ENCODE measurements around the gene RSF1. TPM values are rescaled to one million over a fixed set of nuclear protein-coding genes. Genes with fewer than 3 reads are reported as not detected.

RSF1 gene
- total RNA-seq (10 to 100 TPM in 1 of 2 donors, 1 to 10 TPM in 1; 9.1 to 17.7 TPM), polyA plus RNA-seq (10 to 100 TPM in 1 of 2 donors, 1 to 10 TPM in 1; 5.2 to 33.1 TPM)

DNA sequence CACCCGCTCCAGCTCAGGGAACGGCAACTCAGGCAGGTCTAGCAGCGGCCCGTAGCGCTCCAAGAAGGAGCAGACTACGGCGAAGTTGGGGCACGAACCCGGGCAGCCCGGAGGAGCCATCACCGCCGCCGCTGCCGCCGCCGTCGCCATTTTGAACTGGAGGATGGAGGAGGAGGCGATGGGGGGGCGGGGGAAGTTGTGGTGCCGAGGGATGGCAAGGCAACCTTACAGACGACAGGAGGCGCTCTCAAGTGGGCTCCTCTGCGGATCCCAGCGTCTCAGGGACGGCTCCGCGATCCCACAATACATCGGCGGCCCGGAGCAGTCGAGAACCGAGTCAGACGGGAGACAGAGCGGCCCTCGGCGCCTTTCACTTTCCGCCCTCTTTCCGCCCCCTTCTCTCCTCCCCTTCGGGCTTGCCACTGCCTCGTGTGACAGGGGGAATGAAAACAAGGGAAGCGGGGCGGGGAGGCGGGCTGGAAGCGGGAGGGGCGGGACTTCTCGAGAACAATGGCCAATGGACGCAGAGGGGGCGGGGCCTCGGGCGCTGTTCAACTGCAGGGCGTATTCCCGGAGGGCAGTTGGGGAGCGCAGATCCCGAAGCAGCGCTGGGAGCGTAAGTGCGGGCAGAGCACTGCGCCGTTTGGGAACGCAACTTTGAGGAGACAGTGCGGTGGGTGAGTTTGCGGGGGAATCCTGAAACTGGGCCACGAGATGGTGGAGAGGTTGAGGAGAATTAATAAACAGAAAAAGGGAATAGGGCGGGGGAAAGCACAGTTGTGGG lies at the start of gene RSF1, which contains the start of gene AAMDC:
Gene RSF1 (minus strand): TSS at position 158 of the 784 bp plus-strand sequence. CDS start 8 bp downstream, at position 150.
Gene AAMDC (plus strand): TSS at position 580 of the 784 bp plus-strand sequence. CDS start 21,353 bp downstream, outside the sequence.
- DNase-seq (ENCODE audit: low spot score) = peak; percentile 99
- TF ChIP-seq ZBTB33 (IDR thresholded peaks at IDR 0.05) = peak; percentile 71
- TF ChIP-seq JUND (IDR thresholded peaks at IDR 0.05) = peak; percentile 59 to 85
- TF ChIP-seq SP1 (IDR thresholded peaks at IDR 0.05) = peak; percentile 85
- TF ChIP-seq RAD21 (IDR thresholded peaks at IDR 0.05) = peak; percentile 66 to 68
- TF ChIP-seq RXRA (IDR thresholded peaks at IDR 0.05) = peak; percentile 56 to 74
- TF ChIP-seq FOXA1 (IDR thresholded peaks at IDR 0.05) = no peak
- TF ChIP-seq, protein P1, sequence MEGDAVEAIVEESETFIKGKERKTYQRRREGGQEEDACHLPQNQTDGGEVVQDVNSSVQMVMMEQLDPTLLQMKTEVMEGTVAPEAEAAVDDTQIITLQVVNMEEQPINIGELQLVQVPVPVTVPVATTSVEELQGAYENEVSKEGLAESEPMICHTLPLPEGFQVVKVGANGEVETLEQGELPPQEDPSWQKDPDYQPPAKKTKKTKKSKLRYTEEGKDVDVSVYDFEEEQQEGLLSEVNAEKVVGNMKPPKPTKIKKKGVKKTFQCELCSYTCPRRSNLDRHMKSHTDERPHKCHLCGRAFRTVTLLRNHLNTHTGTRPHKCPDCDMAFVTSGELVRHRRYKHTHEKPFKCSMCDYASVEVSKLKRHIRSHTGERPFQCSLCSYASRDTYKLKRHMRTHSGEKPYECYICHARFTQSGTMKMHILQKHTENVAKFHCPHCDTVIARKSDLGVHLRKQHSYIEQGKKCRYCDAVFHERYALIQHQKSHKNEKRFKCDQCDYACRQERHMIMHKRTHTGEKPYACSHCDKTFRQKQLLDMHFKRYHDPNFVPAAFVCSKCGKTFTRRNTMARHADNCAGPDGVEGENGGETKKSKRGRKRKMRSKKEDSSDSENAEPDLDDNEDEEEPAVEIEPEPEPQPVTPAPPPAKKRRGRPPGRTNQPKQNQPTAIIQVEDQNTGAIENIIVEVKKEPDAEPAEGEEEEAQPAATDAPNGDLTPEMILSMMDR (IDR thresholded peaks at IDR 0.05; ENCODE audit: low read depth, low read length, missing input control) = peak; percentile 50
- TF ChIP-seq GABPA (IDR thresholded peaks at IDR 0.05 in 1 of 2, conservative IDR thresholded peaks at IDR 0.05 in 1 of 2) = peak in 1 of 2 donors; percentile 85
- TF ChIP-seq REST (IDR thresholded peaks at IDR 0.05) = peak; percentile 80
- peak; percentile 86 to 89 for TF ChIP-seq EGR1 (IDR thresholded peaks at IDR 0.05; ENCODE audit: low read depth in 2 of 2)
- TF ChIP-seq NR2F2 (IDR thresholded peaks at IDR 0.05) = peak; percentile 64
- TF ChIP-seq YY1 (IDR thresholded peaks at IDR 0.05) = peak; percentile 98
- TF ChIP-seq MAX (IDR thresholded peaks at IDR 0.05) = peak; percentile 96
- TF ChIP-seq, protein P2, sequence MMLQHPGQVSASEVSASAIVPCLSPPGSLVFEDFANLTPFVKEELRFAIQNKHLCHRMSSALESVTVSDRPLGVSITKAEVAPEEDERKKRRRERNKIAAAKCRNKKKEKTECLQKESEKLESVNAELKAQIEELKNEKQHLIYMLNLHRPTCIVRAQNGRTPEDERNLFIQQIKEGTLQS (IDR thresholded peaks at IDR 0.05) = no peak
- TF ChIP-seq FOXA2 (IDR thresholded peaks at IDR 0.05) = no peak
- TF ChIP-seq HNF4G (IDR thresholded peaks at IDR 0.05) = peak; percentile 57
- TF ChIP-seq TAF1 (conservative IDR thresholded peaks at IDR 0.05) = peak; percentile 79
- TF ChIP-seq HNF4A (conservative IDR thresholded peaks at IDR 0.05) = peak; percentile 37 to 65
- Histone ChIP-seq H3K36me3 (ENCODE audit: control insufficient read depth in 4 of 4, insufficient read depth in 3 of 4, low read depth in 1 of 4, low read length in 3 of 4) (no peaks in the 10 kb centered on the region), H3K27me3 (ENCODE audit: control insufficient read depth in 4 of 4, insufficient read depth in 4 of 4, low read length in 3 of 4) (no peaks in the 10 kb centered on the region), H3K4me1 (ENCODE audit: control insufficient read depth in 4 of 4, insufficient read depth in 4 of 4, low read length in 3 of 4) (peaks cover 6 to 48% (median 20%) of the 10 kb centered on the region in 4 donors), H3K4me3 (ENCODE audit: low read depth in 1 of 3, low read length in 3 of 3) (peak within 1 kb of the TSS; percentile 89 to 97 (median 94)), H3K9ac (ENCODE audit: low read depth in 1 of 2, low read length in 2 of 2) (peak within 1 kb of the TSS; percentile 41 to 89), H3K27ac (ENCODE audit: low read depth in 1 of 2, low read length in 2 of 2) (peak within 1 kb of the TSS; percentile 83 to 87), H3K9me3 (ENCODE audit: control insufficient read depth in 4 of 4, low read length in 3 of 4) (no peaks in the 10 kb centered on the region)
- WGBS = under 1% methylated on average over 64 of the region's 64 CpGs
